GM15510 (cell line): Measurements from ENCODE around the gene BPIFA1.

Source experiments
- POLR2A ChIP-seq: IDR thresholded peaks from 3 replicates; pipeline ENCODE4 v1.6.1; 2011; ENCODE audit warnings: borderline replicate concordance; ENCODE audit not compliant: insufficient read length; ENCODE audit errors: extremely low read depth

The BPIFA1 gene

DNA sequence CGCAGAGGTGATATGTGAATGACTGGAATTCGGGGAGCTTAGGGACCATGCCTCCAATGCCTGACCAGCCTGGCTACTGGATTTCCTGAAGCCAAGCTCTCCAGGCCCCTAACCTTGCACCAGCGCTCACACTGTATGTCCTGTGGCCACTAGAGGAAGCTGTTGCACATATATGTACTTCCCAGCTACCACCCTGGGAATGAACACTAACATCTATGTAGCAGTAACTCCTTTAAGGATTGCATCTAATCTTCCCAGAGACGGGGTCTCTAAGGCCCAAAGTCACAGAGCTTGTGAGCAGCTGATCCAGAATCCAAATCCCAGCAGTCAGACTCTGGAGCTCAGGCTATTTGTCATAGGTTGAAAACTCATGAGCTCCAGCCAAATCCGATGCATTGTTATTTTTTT is 26.9 kb downstream of the BPIFA1 start:
- TF ChIP-seq POLR2A: no peak

DNA sequence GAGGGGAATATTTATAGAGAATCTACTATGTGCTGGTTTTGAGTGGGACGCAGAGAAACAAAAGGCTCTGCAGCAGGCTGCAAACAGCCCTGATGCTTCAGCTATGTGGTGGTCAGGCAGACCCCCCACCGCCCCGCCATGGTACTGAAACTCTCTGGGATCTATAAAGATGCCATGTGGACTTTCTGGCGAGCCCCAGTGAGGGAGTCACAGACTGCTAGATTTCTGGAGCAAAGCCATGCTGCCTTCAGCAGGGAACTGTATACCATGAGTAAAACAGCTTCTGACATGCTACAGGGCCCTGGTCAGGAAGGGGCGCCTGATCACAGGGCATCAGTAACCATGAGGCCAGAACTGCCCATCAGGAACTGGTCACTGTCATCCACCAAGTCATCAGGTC is 28.0 kb downstream of the BPIFA1 start:
- no peak for TF ChIP-seq POLR2A

DNA sequence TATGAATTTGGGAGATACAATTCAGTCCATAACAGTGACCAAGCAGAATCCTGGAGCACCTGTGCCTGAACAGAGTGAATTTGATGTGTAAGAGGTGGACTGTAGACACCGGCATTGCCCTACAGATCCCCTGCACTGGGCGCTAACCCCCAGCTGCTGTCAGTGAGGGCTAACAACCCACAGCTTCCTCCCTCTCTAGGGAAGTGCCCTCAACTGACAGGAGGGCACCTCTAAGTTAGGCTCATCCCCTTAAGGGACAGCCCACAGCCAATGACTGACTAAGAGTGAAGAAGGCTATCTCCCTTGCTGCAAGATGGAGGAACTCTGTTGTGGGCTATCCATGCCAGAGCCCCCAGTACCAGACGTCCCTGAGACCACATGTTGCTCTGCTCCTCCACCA is 31.9 kb downstream of the BPIFA1 start:
- TF ChIP-seq POLR2A: no peak

DNA sequence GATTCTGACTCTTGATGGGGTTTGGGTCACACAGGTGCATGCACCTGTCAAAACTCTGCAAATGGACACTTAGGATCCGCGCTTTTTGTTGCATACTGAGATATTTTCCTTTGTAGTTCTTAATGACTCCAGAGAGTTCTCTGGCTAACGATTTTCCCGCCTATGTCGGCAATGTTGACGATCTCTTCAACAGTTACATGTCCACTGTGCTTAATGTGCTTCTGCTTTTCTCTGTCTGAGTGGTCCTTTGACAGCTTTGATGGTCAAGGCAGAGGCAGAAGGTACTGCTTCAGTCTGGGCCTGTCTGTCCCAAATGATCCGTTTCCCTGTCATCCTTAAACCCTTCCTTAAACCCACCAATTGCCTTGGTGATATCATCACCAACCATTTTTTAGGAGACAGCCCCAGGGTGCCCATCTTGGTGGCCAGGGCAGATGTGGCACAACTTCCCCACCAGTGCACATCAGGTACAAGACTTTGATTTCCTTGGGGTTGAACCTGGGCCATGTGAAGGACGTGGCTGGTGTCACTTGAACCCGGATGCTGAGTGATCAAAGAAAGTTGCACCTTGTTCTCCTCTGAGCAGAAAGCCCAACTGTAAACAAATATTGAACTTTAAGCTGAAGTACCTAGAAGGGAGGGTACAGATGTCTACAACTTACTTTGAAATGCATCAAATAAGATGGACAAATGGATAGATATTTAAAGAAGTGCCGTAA is 36.5 kb downstream of the BPIFA1 start:
- TF ChIP-seq POLR2A: no peak

DNA sequence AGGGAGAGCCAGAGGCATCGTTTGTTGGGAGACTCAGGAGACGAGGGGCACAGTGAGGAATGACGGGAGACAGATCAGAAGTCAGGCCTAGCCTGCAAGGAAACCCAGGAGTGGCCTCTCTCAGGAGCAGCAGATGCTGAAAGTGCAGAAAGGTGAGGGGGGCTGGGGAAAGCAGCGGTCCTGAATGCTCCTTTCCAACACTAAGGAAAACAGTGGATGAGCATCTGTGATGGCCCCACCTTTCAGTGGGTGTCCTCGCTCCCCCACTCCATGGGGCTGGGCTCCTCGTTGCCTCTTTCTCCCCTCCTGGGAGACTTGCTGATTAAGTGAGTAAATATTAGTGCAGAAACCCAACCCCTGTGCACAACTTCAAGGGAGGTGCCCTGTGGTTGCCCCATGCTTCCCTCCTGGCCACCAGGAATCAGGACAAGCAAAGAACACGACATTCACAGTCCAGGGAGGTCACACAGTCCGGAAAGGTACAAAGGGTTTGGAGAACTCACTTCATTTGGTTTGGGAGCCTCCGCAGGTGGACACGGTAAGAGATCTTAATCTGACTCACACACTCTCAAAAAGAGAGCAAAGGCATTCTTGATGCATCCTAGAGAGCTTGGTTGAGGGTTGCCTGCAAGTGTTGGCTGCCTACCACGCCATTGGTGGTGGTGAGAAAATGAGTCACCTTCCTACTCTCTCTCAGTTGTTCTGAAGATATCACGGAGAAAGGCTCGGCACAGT is 37.5 kb downstream of the BPIFA1 start:
- no peak for TF ChIP-seq POLR2A

DNA sequence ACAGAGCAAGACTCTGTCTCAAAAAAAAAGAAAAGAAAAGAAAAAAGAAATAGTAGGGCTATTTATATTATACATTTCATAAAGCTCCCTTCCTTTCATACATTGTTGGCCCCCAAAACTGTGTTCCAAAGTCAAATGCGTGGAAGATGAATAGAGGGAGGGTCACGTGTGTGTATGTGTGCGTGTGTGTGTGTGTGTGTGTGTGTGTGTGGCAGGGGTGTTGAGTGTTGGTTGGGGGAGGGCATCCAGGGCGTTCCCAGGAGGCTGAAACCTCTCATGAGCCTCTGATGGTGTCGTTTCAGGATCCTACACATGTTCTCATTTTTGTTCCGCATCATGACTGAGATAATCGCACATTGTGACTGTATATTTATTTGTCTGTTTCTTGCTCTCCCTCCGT is 39.4 kb downstream of the BPIFA1 start:
- TF ChIP-seq POLR2A: no peak

DNA sequence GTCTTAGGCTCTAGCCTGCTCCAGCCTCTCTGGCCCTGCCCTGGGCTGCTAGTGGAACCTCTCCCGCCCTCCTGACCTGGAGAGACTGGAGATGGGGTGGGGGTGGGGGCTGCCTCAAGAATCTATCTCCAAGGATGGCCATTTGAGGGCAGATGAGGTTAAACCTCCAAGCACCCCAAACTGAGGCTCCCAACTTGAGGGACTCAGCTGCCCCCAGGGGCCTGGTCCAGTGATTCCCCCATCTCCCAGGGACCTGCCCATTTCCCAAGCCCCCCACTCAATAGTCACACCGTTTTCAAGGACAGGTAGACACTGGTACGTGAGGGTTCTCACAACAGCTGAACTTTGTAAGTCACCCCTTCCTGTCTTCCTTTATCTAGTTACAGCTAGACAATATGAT is 40.1 kb downstream of the BPIFA1 start:
- TF ChIP-seq POLR2A: no peak

DNA sequence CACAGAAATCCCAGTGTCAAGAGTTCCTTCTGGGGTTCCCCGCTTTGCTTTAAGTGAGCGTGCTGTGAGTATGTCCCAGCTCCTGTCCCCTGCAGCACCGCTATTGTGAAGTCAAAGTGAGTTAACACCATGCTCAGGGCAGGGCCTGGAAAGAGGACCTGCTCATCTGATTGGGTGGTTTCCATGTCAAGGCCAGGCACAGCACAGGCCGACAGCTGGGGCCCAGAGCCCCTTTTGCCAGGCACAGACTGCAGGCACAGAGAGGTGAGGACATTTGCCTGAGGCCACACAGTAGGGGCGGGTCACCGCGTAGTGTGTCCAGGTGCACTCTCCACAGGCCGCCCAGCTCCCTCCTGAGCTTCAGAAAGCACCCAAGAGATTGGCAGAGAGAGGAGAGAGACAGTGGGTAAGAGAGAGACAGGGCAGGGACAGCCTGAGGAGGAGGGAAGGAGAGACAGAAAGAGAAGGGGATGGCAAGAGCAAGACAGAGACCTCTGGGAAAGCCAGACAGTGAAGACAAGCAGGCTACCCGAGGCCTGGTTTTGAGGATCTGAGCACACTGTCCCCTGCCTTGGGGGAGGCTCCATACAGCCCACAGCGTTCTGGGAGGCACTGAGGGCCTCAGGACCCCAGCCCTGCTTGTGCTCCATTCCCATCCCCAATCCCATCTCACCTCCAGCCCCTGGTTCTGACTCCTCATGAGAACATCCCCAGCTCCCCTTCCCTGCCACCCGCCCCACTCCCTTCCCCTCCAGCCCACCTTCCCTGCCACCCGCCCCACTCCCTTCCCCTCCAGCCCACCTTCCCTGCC is 40.7 kb downstream of the BPIFA1 start:
- TF ChIP-seq POLR2A: no peak

DNA sequence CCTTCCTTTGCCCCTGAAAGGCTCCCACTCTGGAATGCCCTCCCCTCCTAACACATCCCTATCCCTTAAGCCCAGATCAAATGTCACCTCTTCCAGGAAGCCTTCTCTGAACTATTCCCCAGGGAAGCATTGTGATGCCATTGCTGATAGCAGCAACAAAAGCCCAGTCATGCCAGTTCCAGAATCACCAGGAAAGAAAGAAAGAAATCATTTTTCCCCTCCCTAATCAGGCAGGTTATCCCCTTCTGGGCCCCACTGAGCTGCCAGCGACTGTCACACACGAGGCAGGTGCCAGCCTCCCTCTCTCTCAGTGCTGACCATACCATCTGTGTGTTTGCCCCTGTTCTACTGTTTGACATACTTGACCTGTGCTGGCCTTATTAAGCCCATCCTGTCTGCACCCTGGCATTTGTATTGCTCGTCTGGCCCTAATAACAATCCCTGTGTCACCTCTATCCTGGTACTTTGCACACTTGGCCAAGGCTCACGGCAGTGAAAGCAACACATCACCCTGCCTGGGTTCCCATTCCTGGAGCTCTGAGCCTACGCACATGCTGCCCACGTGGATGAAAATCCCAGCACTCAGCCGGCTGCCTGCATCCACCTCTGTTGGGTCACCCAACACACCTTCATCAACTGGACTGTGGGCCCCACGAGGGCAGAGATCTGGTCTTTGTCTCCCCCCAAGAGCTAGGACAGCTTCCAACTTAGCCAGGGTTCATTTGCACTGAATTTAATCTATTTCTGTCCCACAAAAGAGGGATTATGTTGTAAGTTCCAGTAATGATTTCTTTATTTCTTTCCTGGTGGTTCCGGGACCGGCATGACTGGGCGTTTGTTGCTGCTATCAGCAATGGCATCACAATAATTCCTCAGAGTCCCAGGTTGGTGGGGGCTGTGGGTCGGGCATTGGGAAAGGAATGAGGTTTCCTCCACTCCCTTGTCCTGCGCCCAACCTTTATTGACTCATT is 42.0 kb downstream of the BPIFA1 start:
- no peak for TF ChIP-seq POLR2A

DNA sequence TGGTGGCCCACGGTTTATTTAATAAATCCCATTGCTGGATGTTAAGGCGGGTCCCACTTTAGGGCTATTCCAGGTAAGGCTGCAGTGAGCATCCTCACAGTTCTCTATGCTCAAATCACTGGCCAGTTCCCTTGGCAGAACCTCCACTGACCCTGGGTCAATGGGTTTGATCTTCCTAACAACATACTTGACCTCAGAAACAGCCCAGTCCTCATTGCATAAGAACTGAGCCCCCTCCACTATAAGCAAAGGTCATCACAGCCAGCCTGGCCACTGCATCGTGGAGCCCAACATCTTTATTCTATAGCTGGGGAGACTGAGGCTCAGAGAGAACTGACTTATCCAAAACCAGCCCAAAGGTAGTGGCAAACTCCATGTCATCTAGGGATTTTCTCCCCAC is 42.9 kb downstream of the BPIFA1 start:
- TF ChIP-seq POLR2A: no peak

DNA sequence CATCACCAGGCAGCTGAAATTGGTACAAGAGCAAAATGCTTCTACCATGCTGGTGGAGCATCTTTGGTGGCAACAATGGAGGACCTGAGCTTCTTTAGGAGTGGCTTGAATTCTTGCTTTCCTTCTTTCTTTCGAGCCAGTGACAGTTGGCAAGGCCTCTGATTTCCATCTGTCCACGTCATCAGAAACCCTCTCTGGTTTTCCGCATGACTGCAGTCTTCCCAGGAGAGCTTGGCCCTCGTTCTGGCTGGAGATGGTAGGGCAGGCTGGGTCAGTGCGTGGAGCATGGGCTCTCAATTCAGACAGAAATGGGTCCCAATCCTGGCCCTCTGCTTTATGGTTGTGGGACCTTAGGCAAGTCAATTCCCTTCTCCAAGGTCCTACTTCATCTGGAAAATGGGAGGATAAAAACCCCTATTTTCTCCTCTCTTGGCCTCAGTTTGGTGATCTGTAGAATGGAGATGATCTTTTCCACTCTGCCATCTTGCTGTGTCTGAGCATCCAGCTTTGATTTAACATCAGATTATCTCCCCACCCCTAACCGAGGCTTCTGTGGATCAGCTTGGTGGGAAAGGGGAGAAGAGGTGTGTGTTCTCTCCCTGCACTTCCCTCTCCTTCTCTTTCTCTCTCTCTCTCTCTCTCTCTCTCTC is 43.6 kb downstream of the BPIFA1 start:
- TF ChIP-seq POLR2A: no peak

DNA sequence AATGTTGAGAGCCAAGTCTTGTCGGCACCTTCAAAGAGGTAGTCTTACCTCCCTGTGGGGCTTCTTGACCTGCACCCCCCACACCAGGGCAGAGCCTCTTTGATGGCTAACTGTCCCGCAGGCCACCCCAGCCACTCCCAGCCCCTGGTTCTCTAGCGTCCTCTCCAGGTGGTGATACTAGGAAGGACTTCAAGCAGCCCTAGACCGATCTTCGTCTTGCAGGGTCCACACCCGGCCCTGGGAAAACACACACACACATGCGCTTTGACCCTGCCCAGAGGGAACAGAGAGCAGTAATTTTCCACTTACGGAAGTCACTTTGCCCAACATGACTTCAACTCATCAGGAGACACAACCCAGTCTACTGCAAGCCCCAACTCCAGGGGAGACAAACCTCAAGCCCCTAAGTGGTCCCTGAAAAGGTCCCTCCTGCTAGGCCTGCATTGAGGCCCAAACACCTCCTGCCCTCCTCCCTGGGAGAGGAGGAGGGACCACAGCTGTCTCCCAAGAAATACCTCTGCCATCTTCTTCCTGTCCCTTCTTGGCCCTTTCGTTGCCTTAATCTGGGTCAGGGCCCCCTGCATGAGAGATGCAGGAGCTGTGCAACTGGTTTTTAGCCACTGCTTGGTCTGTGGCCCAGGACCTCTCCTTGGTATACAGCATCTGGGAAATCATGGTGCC is 44.3 kb downstream of the BPIFA1 start:
- TF ChIP-seq POLR2A: no peak

DNA sequence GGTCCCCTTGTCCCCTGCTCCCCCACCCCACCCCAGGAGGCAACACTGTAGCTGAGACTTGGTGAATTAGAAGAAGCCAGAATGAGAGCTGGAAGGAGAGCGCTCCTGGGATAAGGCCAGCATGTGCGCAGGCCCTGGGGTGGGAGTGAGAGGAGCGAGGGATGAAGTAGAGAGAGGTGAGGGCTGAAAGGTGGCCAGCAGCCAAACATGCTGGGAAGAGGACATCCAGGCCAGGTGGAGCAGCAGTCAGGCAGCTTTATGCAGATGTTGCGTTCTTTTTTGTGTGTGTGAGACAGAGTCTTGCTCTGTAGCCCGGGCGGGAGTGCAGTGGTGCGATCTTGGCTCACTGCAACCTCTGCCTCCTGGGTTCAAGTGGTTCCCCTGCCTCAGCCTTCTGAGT is 45.0 kb downstream of the BPIFA1 start:
- TF ChIP-seq POLR2A: no peak
